Renal cortical epithelial cell (primary cell): ENCODE data around the gene FLVCR1. TPM values are rescaled to one million over a fixed set of nuclear protein-coding genes. Genes with fewer than 3 reads are reported as not detected.

Source experiments
- DNase-seq: peaks from one replicate; pipeline ENCODE4 v3.0.0-alpha.2; 2011; ENCODE audit warnings: low read depth
- total RNA-seq: library from RNA; depleted of rRNA; stranded (reverse); fragments of >200 nt; gene quantifications from 2 replicates; pipeline ENCODE4 v1.2.3, GENCODE V29; 2014

Gene FLVCR1
- total RNA-seq, 1 donor from 2014 or later = 12.9 TPM

GRCh38 chr1:212915245-212916091 lies 57.4 kb downstream of the FLVCR1 start:
- DNase-seq = peak; percentile 85

- DNase-seq = peak; percentile 25
Measured at GRCh38 chr1:212916481-212917133, 58.5 kb downstream of the FLVCR1 start.

- no peak for DNase-seq
Measured at GRCh38 chr1:212917134-212917485, 59.0 kb downstream of the FLVCR1 start.

- DNase-seq = no peak
Measured at GRCh38 chr1:212917858-212918257, 59.8 kb downstream of the FLVCR1 start.

GRCh38 chr1:212918824-212919223 lies 60.7 kb downstream of the FLVCR1 start:
- no peak for DNase-seq

- DNase-seq = no peak
Measured at GRCh38 chr1:212920246-212920645, 62.2 kb downstream of the FLVCR1 start.

- no peak for DNase-seq
Measured at GRCh38 chr1:212920896-212921295, 62.8 kb downstream of the FLVCR1 start.

GRCh38 chr1:212922016-212922415 lies 63.9 kb downstream of the FLVCR1 start:
- no peak for DNase-seq

GRCh38 chr1:212926372-212926771 lies 68.3 kb downstream of the FLVCR1 start:
- no peak for DNase-seq

- no peak for DNase-seq
Measured at GRCh38 chr1:212928323-212929291, 70.5 kb downstream of the FLVCR1 start.

- peak; percentile 32 for DNase-seq
Measured at GRCh38 chr1:212930986-212931678, 73.1 kb downstream of the FLVCR1 start.

GRCh38 chr1:212933815-212934471 lies 75.9 kb downstream of the FLVCR1 start:
- no peak for DNase-seq

GRCh38 chr1:212935387-212935981 lies 77.4 kb downstream of the FLVCR1 start:
- DNase-seq = no peak

GRCh38 chr1:212937034-212937433 lies 79.0 kb downstream of the FLVCR1 start:
- DNase-seq = no peak

GRCh38 chr1:212938846-212939245 lies 80.8 kb downstream of the FLVCR1 start:
- no peak for DNase-seq

- no peak for DNase-seq
Measured at GRCh38 chr1:212941452-212941851, 83.4 kb downstream of the FLVCR1 start.

- DNase-seq = no peak
Measured at GRCh38 chr1:212942679-212943392, 84.8 kb downstream of the FLVCR1 start.

GRCh38 chr1:212943393-212943710 lies 85.3 kb downstream of the FLVCR1 start:
- no peak for DNase-seq

- no peak for DNase-seq
Measured at GRCh38 chr1:212944229-212944901, 86.3 kb downstream of the FLVCR1 start.
